ENCODE results near the gene RPS2. TPM values are rescaled to one million over a fixed set of nuclear protein-coding genes. Genes with fewer than 3 reads are reported as not detected.

The RPS2 gene
- total RNA-seq, 2 experiments from 2014 or later: 7,042 to 7,057 TPM

- Mint-ChIP-seq H3K4me1 (ENCODE audit: low read depth) (peaks cover 2% of the 10 kb centered on the region), H3K9me3 (no peaks in the 10 kb centered on the region), H3K27ac (no peak overlapping the region), H3K4me3 (no peak overlapping the region), H3K27me3 (ENCODE audit: low read depth) (peaks cover 51% of the 10 kb centered on the region), H3K36me3 (ENCODE audit: low read depth) (no peaks in the 10 kb centered on the region)
- CTCF ChIA-PET: interaction anchor here (0.8 kb wide), 1 partner anchor 13 kb away, joined by 3 read pairs; no protein-coding TSS in a partner anchor
- intact Hi-C loops (cut with micrococcal nuclease): no loop called here
- no peak for DNase-seq
Measured at GRCh38 chr16:1916640-1916990, 48.0 kb downstream of the RPS2 start.

- Mint-ChIP-seq H3K9me3 (no peaks in the 10 kb centered on the region), H3K4me1 (ENCODE audit: low read depth) (peaks cover 2% of the 10 kb centered on the region), H3K27ac (no peak overlapping the region), H3K27me3 (ENCODE audit: low read depth) (peaks cover 45% of the 10 kb centered on the region), H3K4me3 (no peak overlapping the region), H3K36me3 (ENCODE audit: low read depth) (no peaks in the 10 kb centered on the region)
- intact Hi-C loops (cut with micrococcal nuclease): no loop called here
- no peak for DNase-seq
- CTCF ChIA-PET: interaction anchor here (0.8 to 1.3 kb wide), 2 partner anchors 13 to 52 kb away, joined by 3 read pairs; no protein-coding TSS in a partner anchor
Measured at GRCh38 chr16:1915732-1916639, 48.6 kb downstream of the RPS2 start.

GRCh38 chr16:1914988-1915387 is 49.6 kb downstream of the RPS2 start:
- H3K36me3 Mint-ChIP-seq (ENCODE audit: low read depth): no peaks in the 10 kb centered on the region
- peaks cover 36% of the 10 kb centered on the region for H3K27me3 Mint-ChIP-seq (ENCODE audit: low read depth)
- no peak overlapping the region for H3K4me3 Mint-ChIP-seq
- intact Hi-C loops (cut with micrococcal nuclease): no loop called here
- no peaks in the 10 kb centered on the region for H3K9me3 Mint-ChIP-seq
- H3K27ac Mint-ChIP-seq: no peak overlapping the region
- CTCF ChIA-PET: interaction anchor here (1.3 kb wide), 1 partner anchor 51 kb away, joined by 3 read pairs; no protein-coding TSS in a partner anchor
- peaks cover 2% of the 10 kb centered on the region for H3K4me1 Mint-ChIP-seq (ENCODE audit: low read depth)
- DNase-seq: no peak

GRCh38 chr16:1914084-1914608 is 50.5 kb downstream of the RPS2 start:
- intact Hi-C loops (cut with micrococcal nuclease): no loop called here
- Mint-ChIP-seq H3K4me3 (no peak overlapping the region), H3K9me3 (no peaks in the 10 kb centered on the region), H3K4me1 (ENCODE audit: low read depth) (peaks cover 2% of the 10 kb centered on the region), H3K27me3 (ENCODE audit: low read depth) (peaks cover 33% of the 10 kb centered on the region), H3K27ac (no peak overlapping the region), H3K36me3 (ENCODE audit: low read depth) (no peaks in the 10 kb centered on the region)
- no peak for DNase-seq
- CTCF ChIA-PET: interaction anchor here (1.3 kb wide), 1 partner anchor 50 kb away, joined by 3 read pairs; no protein-coding TSS in a partner anchor

GRCh38 chr16:1913327-1914083 is 51.1 kb downstream of the RPS2 start:
- Mint-ChIP-seq H3K9me3 (no peaks in the 10 kb centered on the region), H3K4me3 (no peak overlapping the region), H3K4me1 (ENCODE audit: low read depth) (peaks cover 2% of the 10 kb centered on the region), H3K27ac (no peak overlapping the region), H3K36me3 (ENCODE audit: low read depth) (no peaks in the 10 kb centered on the region), H3K27me3 (ENCODE audit: low read depth) (peaks cover 32% of the 10 kb centered on the region)
- no peak for DNase-seq
- CTCF ChIA-PET: no interaction called here
- intact Hi-C loops (cut with micrococcal nuclease): no loop called here

GRCh38 chr16:1912215-1912543 is 52.4 kb downstream of the RPS2 start:
- intact Hi-C loops (cut with micrococcal nuclease): no loop called here
- Mint-ChIP-seq H3K4me1 (ENCODE audit: low read depth) (peaks cover 2% of the 10 kb centered on the region), H3K27me3 (ENCODE audit: low read depth) (peaks cover 31% of the 10 kb centered on the region), H3K27ac (no peak overlapping the region), H3K9me3 (no peaks in the 10 kb centered on the region), H3K4me3 (no peak overlapping the region), H3K36me3 (ENCODE audit: low read depth) (no peaks in the 10 kb centered on the region)
- DNase-seq: no peak
- CTCF ChIA-PET: no interaction called here

Other genes starting within 250 kb of the RPS2 start
- gene NME3, start 193.3 kb downstream of the RPS2 start, total RNA-seq: 10 to 100 TPM; 39.4 to 44.1 TPM
- gene EME2, start 192.0 kb downstream of the RPS2 start, total RNA-seq: 1 to 10 TPM; 7.7 to 7.8 TPM
- gene MRPS34, start 191.7 kb downstream of the RPS2 start, total RNA-seq: 100 to 1,000 TPM; 122 to 138 TPM
- gene SPSB3, start 182.3 kb downstream of the RPS2 start, total RNA-seq: 10 to 100 TPM; 14.0 to 17.0 TPM
- gene NUBP2, start 181.9 kb downstream of the RPS2 start, total RNA-seq: 10 to 100 TPM; 37.9 to 42.4 TPM
- not detected for gene IGFALS, start 171.1 kb downstream of the RPS2 start, total RNA-seq
- gene HAGH, start 138.0 kb downstream of the RPS2 start, total RNA-seq: 10 to 100 TPM; 29.9 to 30.1 TPM
- gene FAHD1, start 137.6 kb downstream of the RPS2 start, total RNA-seq: 1 to 10 TPM; 6.0 to 7.3 TPM
- gene MEIOB, start 92.7 kb downstream of the RPS2 start, total RNA-seq: under 1 TPM; 0.52 to 0.76 TPM
- not detected for gene HS3ST6, start 46.4 kb downstream of the RPS2 start, total RNA-seq
- gene MSRB1, start 21.6 kb downstream of the RPS2 start, total RNA-seq: 10 to 100 TPM in 1 of 2 experiments, 1 to 10 TPM in 1; 8.5 to 11.0 TPM
- gene RPL3L, start 10.1 kb downstream of the RPS2 start, total RNA-seq: not detected
- 100 to 1,000 TPM; 111 TPM for gene NDUFB10, start 5.3 kb downstream of the RPS2 start, total RNA-seq
- not detected for gene RNF151, start 2.0 kb upstream of the RPS2 start, total RNA-seq
- 10 to 100 TPM; 36.5 to 38.0 TPM for gene TBL3, start 7.2 kb upstream of the RPS2 start, total RNA-seq
- not detected for gene NOXO1, start 16.6 kb upstream of the RPS2 start, total RNA-seq
- gene GFER, start 19.4 kb upstream of the RPS2 start, total RNA-seq: 10 to 100 TPM; 29.8 to 30.1 TPM
- gene SYNGR3, start 25.1 kb upstream of the RPS2 start, total RNA-seq: 1 to 10 TPM; 5.7 to 7.2 TPM
- 10 to 100 TPM; 88.8 to 93.5 TPM for gene ZNF598, start 45.0 kb upstream of the RPS2 start, total RNA-seq
- 1 to 10 TPM; 1.3 to 1.9 TPM for gene NPW, start 55.0 kb upstream of the RPS2 start, total RNA-seq
- 1 to 10 TPM; 1.5 to 2.1 TPM for gene NHERF2, start 62.1 kb upstream of the RPS2 start, total RNA-seq
- gene NTHL1, start 83.0 kb upstream of the RPS2 start, total RNA-seq: 10 to 100 TPM; 20.1 to 24.1 TPM
- gene TSC2, start 83.2 kb upstream of the RPS2 start, total RNA-seq: 10 to 100 TPM; 72.3 to 72.7 TPM
- 10 to 100 TPM; 63.3 to 68.9 TPM for gene PKD1, start 171.1 kb upstream of the RPS2 start, total RNA-seq
- gene RAB26, start 183.8 kb upstream of the RPS2 start, total RNA-seq: not detected
- gene TRAF7, start 191.0 kb upstream of the RPS2 start, total RNA-seq: 100 to 1,000 TPM; 102 to 104 TPM
- gene CASKIN1, start 231.8 kb upstream of the RPS2 start, total RNA-seq: under 1 TPM; 0.15 to 0.17 TPM
- gene MLST8, start 240.6 kb upstream of the RPS2 start, total RNA-seq: 10 to 100 TPM; 70.0 to 70.1 TPM
- 1 to 10 TPM; 2.6 to 3.1 TPM for gene BRICD5, start 246.0 kb upstream of the RPS2 start, total RNA-seq